ENCODE measurements around the gene SEC14L5.

SEC14L5 gene

GRCh38 chr16:5017678-5017969, 59.5 kb downstream of the SEC14L5 start:
- H3K9ac ChIP-seq (ENCODE audit: low read depth, low read length, poor library complexity, severe bottlenecking) = no peak overlapping the region
- H3K4me2 ChIP-seq (ENCODE audit: low read depth, low read length, poor library complexity, severe bottlenecking) = no peak overlapping the region
- H3K36me3 ChIP-seq (ENCODE audit: insufficient read depth, low read length) = no peaks in the 10 kb centered on the region
- no peaks in the 10 kb centered on the region for H3K4me1 ChIP-seq (ENCODE audit: insufficient read depth, low read length, poor library complexity, severe bottlenecking)
- no peak for TF ChIP-seq CTCF (conservative IDR thresholded peaks at IDR 0.05; ENCODE audit: low read length)
- no peak for TF ChIP-seq EZH2phosphoT487 (IDR thresholded peaks at IDR 0.05; ENCODE audit: borderline replicate concordance)
- H4K20me1 ChIP-seq (ENCODE audit: insufficient read depth, low read length, poor library complexity, severe bottlenecking) = no peaks in the 10 kb centered on the region
- no peaks in the 10 kb centered on the region for H3K27me3 ChIP-seq (ENCODE audit: insufficient read depth, low read length, poor library complexity, severe bottlenecking)
- H3K9me2 ChIP-seq (replicated peaks; ENCODE audit: low read depth, low read length) = no peaks in the 10 kb centered on the region
- no peaks in the 10 kb centered on the region for H3K9me3 ChIP-seq (ENCODE audit: insufficient read depth, low read depth, low read length)
- H3F3A ChIP-seq (ENCODE audit: low read depth) = no peaks in the 10 kb centered on the region
- no peaks in the 10 kb centered on the region for H3K79me2 ChIP-seq (ENCODE audit: insufficient read depth, low read length)
- H3K4me3 ChIP-seq (ENCODE audit: low read length, poor library complexity, severe bottlenecking) = no peak overlapping the region
- no peak overlapping the region for H2AFZ ChIP-seq (ENCODE audit: low read length)

- Histone ChIP-seq H3K36me3 (ENCODE audit: insufficient read depth, low read length) (no peaks in the 10 kb centered on the region), H3K9ac (ENCODE audit: low read depth, low read length, poor library complexity, severe bottlenecking) (no peak overlapping the region), H3K79me2 (ENCODE audit: insufficient read depth, low read length) (no peaks in the 10 kb centered on the region), H2AFZ (ENCODE audit: low read length) (no peak overlapping the region), H3K4me2 (ENCODE audit: low read depth, low read length, poor library complexity, severe bottlenecking) (no peak overlapping the region), H3K9me3 (ENCODE audit: insufficient read depth, low read depth, low read length) (no peaks in the 10 kb centered on the region), H3F3A (ENCODE audit: low read depth) (no peaks in the 10 kb centered on the region), H3K4me1 (ENCODE audit: insufficient read depth, low read length, poor library complexity, severe bottlenecking) (no peaks in the 10 kb centered on the region), H4K20me1 (ENCODE audit: insufficient read depth, low read length, poor library complexity, severe bottlenecking) (no peaks in the 10 kb centered on the region), H3K9me2 (replicated peaks; ENCODE audit: low read depth, low read length) (no peaks in the 10 kb centered on the region), H3K27me3 (ENCODE audit: insufficient read depth, low read length, poor library complexity, severe bottlenecking) (no peaks in the 10 kb centered on the region), H3K4me3 (ENCODE audit: low read length, poor library complexity, severe bottlenecking) (no peak overlapping the region)
- no peak for TF ChIP-seq CTCF (conservative IDR thresholded peaks at IDR 0.05; ENCODE audit: low read length)
- TF ChIP-seq EZH2phosphoT487 (IDR thresholded peaks at IDR 0.05; ENCODE audit: borderline replicate concordance) = no peak
These were observed 60.7 kb downstream of the SEC14L5 start for GRCh38 chr16:5018793-5019192.

- H3K9me3 ChIP-seq (ENCODE audit: insufficient read depth, low read depth, low read length) = no peaks in the 10 kb centered on the region
- H3K4me3 ChIP-seq (ENCODE audit: low read length, poor library complexity, severe bottlenecking) = no peak overlapping the region
- H3K9ac ChIP-seq (ENCODE audit: low read depth, low read length, poor library complexity, severe bottlenecking) = no peak overlapping the region
- H3F3A ChIP-seq (ENCODE audit: low read depth) = no peaks in the 10 kb centered on the region
- H4K20me1 ChIP-seq (ENCODE audit: insufficient read depth, low read length, poor library complexity, severe bottlenecking) = no peaks in the 10 kb centered on the region
- no peaks in the 10 kb centered on the region for H3K27me3 ChIP-seq (ENCODE audit: insufficient read depth, low read length, poor library complexity, severe bottlenecking)
- TF ChIP-seq CTCF (conservative IDR thresholded peaks at IDR 0.05; ENCODE audit: low read length) (no peak), EZH2phosphoT487 (IDR thresholded peaks at IDR 0.05; ENCODE audit: borderline replicate concordance) (no peak)
- no peaks in the 10 kb centered on the region for H3K79me2 ChIP-seq (ENCODE audit: insufficient read depth, low read length)
- no peaks in the 10 kb centered on the region for H3K4me1 ChIP-seq (ENCODE audit: insufficient read depth, low read length, poor library complexity, severe bottlenecking)
- H3K36me3 ChIP-seq (ENCODE audit: insufficient read depth, low read length) = no peaks in the 10 kb centered on the region
- H3K9me2 ChIP-seq (replicated peaks; ENCODE audit: low read depth, low read length) = no peaks in the 10 kb centered on the region
- no peak overlapping the region for H2AFZ ChIP-seq (ENCODE audit: low read length)
- H3K4me2 ChIP-seq (ENCODE audit: low read depth, low read length, poor library complexity, severe bottlenecking) = no peak overlapping the region
These were observed 61.6 kb downstream of the SEC14L5 start for GRCh38 chr16:5019775-5020174.

All from Loucy (cell line).